HG03280 (cell line): Measurements from ENCODE around the gene TIGD1.
"Not testable (repeated sequence)": the region's sequence is repeated elsewhere in the genome, so short reads cannot be mapped to it uniquely, and the experiment has no call there.

ENCODE experiments used
- ATAC-seq: cut with Tn5 transposase; IDR thresholded peaks from one replicate; pipeline ENCODE4 v1.9.1; 2021; ENCODE audit warnings: mild to moderate bottlenecking, moderate library complexity; ENCODE audit not compliant: unreplicated experiment

Gene TIGD1

DNA sequence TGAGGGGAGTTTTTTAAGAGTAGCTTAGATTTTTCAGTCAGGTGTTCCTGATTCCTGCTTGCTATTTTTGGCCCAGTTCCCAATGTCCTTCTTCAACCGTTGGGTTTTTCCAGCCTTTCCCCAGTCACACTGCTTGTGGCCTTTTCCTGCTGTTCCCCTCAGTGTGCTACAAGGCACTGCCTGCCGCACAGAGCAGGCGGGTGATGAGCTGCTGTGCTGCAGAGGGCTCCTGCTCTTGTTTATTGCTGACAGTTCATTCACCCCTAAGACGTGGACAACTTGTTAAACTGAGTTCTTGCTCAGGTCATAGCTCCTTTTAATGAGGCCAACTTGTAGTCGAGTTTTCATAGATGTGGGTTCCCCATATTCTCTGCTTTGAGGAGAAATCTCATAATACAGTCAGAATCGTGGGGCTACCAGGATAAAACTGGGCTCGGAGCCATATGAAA lies 20.7 kb upstream of the TIGD1 start:
- ATAC-seq = no peak

GRCh38 chr2:232570481-232570880 lies 20.1 kb upstream of the TIGD1 start:
- ATAC-seq = not testable (repeated sequence)

GRCh38 chr2:232569541-232569940 lies 19.2 kb upstream of the TIGD1 start:
- no peak for ATAC-seq

GRCh38 chr2:232568161-232568560 lies 17.8 kb upstream of the TIGD1 start:
- ATAC-seq = no peak

GRCh38 chr2:232567721-232568120 lies 17.4 kb upstream of the TIGD1 start:
- ATAC-seq = no peak

DNA sequence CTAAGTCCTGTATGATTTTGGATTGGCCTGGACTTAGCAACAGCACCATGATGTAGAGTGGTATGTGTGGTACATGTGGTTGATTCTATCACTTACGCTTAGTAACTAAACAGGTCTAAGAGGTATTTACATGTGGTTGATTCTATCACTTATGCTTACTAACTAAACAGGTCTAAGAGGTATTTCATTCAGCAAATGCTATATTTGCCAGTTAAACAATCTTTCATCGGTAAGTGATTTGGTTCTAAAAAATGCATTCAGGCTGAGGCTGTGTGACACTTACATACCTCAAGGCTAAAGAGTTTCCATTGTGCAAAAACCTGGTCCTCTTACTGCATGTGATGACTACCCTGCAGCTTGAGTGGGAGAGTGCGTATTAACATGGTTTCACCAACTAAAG lies 13.2 kb upstream of the TIGD1 start:
- ATAC-seq = no peak

DNA sequence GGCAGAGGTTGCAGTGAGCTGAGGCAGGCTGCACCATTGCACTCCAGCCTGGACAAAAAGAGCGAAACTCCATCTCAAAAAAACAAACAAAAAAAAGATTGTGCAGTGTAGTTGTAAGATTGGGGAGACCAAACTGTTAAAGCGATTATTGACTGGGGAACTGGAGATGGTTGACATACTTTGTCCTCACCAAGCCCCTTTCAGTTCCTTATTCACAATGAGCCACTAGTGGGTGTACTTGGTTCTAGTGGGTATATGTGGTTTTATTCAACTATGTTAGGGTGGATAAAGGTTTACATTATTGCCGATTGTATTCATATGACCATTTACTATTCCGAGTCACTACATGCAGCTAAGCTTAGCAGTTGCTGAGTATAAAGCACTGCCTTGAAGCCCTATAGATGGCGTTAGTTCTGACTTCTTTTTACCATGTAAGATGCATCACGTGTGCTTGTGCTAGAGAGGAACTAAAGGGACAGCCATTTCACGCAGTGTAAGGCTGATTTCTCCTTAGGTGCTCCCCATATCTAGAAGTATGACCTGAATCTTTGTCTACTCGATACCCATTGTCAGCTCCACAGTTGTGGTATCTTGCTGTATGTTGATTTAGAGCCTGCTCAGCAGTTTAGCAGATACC lies 12.3 kb upstream of the TIGD1 start:
- no peak for ATAC-seq

DNA sequence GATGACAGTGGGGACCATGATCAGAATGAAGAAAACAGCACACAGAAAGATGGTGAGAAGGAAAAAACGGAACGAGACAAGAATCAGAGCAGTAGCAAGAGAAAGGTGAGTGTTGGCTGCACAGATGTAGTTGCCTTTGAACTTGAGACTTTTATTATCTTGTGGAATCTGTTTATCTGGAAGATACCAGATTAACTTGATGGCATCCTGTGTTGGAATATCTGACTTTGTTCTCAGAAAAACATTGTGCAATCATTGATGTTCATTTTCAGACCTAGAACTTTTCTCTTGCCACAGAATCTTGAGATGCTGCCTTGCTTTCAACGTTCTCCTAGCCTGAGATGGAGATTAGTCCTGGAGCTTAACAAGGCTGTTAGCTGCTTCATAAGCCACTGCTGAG lies 6.1 kb upstream of the TIGD1 start:
- no peak for ATAC-seq

DNA sequence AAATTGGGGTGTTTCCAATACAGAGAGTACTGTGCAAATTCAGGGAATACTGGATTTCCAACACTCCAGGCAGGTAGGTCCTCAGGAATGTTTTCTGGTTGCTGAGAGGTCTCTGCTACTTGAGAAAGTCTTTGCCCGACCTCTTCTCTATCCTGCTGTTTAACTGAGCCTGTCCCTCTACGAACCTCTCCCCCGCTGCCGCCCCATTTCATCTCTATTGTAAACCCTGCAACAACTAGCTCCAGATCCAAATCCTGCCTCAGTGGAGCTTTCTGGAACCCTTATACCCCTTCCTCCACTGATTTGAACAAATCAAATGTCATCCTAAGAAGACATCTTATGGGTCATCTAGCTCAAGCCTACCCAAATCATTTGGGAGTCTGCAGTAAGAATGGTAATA lies 1.4 kb upstream of the TIGD1 start:
- no peak for ATAC-seq

DNA sequence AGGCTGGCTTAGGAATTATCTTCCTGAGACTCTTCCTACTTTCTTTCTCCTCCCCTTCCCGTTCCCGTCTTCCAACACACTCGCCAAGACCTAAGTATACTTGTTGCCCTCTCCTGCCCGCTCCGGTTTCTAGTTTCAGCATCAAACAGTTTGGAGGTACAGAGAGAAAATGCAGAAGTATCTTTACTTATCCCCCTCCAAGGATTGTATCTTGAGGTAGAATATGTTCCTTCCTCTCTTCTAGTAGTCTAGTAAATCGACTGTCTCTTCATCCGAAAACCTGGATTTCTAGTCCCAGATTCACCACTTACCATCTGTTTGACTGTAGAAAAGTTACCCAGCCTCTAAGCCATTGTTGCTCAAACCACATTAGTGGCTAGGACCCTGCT lies 887 bp upstream of the TIGD1 start:
- no peak for ATAC-seq

- ATAC-seq = no peak
Observed at GRCh38 chr2:232549655-232550353, 553 bp downstream of the TIGD1 start.

DNA sequence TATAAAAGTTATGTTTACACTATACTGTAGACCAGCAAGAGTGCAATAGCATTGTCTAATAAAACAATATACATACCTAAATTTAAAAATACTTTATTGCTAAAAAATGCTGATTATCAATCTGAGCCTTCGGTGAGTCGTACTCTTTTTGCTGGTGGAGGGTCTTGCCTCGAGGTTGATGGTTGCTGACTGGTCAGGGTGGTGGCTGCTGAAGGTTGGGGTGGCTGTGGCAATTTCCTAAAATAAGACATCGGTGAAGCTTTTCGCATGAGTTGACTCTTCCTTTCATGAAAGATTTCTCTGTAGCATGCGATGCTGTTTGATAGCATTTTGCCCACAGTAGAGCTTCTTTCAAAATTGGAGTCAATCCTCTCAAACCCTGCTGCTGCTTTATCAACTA lies 2.4 kb downstream of the TIGD1 start:
- ATAC-seq = no peak

GRCh38 chr2:232545511-232546375 lies 4.6 kb downstream of the TIGD1 start:
- ATAC-seq = no peak

- ATAC-seq = no peak
Observed at GRCh38 chr2:232544674-232545073, 5.7 kb downstream of the TIGD1 start.

GRCh38 chr2:232543928-232544631 lies 6.3 kb downstream of the TIGD1 start:
- ATAC-seq = no peak

- ATAC-seq = no peak
Observed at GRCh38 chr2:232543491-232543890, 6.9 kb downstream of the TIGD1 start.

- ATAC-seq = no peak
Observed at GRCh38 chr2:232542715-232543467, 7.5 kb downstream of the TIGD1 start.

- no peak for ATAC-seq
Observed at GRCh38 chr2:232541961-232542714, 8.2 kb downstream of the TIGD1 start.

DNA sequence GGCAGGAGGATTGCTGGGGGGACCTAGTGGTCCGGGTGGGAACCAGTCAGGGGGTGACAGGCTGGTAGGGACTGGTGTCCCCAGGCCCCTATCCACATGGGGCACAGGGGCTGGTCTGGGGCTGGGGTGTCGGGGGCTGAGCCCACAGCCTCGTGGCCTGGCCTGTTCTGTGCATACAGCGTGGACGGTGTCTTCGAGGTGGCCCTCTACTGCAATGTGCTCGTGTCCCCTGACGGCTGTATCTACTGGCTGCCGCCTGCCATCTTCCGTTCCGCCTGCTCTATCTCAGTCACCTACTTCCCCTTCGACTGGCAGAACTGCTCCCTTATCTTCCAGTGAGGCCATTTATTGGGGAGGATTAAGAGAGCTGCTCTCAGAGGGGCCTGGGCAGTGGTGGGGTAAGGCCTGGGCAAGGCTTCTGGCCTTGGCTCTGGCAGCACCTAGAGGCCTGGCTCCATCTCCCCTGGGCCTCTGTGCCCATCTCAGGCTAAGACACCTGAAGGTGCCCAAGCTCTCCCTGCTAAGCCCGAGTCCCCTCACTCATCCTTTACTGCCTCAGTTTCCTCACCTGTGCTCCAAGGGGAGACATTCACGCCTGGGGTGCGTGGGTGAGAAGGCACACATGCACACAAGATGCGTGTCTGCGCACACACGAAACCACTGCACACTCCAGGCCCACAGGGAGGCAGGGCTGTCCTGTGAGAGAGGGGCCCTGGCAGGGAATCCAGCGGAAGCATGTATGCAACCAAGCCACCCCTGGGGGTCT lies 9.0 kb downstream of the TIGD1 start:
- ATAC-seq = no peak
